ENCODE results near the gene VAMP5. TPM values are rescaled to one million over a fixed set of nuclear protein-coding genes. Genes with fewer than 3 reads are reported as not detected.
"Not testable (repeated sequence)": the region's sequence is repeated elsewhere in the genome, so short reads cannot be mapped to it uniquely, and the experiment has no call there.

Gene VAMP5, protein sequence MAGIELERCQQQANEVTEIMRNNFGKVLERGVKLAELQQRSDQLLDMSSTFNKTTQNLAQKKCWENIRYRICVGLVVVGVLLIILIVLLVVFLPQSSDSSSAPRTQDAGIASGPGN
- 33.1 and 37.9 TPM in 2 replicates for total RNA-seq

DNA sequence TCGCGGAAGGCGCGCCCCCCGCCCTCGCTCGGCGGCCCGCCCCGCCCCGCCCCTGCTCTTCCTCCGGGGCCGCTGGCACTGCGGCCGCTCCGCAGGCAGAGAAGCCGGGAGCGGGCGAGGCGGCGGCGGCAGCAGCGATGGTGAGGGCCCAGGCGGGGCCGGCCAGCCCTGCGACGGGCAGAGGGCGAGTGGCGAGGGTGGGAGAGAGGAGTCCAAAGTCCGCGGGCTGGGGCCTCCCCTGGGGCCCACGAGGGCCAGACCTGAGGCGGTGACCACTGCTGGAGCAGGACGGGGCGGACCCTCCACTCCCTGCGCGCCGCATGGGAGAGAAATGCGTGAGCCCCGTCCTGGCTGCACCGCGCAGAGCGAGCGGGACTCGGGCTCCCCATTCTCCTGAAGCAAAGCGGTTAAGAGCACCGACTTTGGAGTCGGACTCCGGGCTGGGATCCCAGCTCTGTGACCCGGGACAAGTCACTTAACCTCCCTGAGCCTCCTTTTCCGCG is at the start of gene VAMP5:
Gene VAMP5, plus strand, starts transcription at position 78 of the 503 bp plus-strand sequence. Its CDS starts 60 bp downstream, at position 138.
- intact Hi-C loops (cut with micrococcal nuclease) = no loop called here
- no peaks in the 10 kb centered on the region for H3K27me3 Mint-ChIP-seq
- H3K36me3 Mint-ChIP-seq (ENCODE audit: low read depth) = peaks cover 22% of the 10 kb centered on the region
- DNase-seq = peak; percentile 73
- peak within 1 kb of the TSS; percentile 95 for H3K27ac Mint-ChIP-seq
- peak within 1 kb of the TSS; percentile 93 for H3K4me3 Mint-ChIP-seq
- no peaks in the 10 kb centered on the region for H3K9me3 Mint-ChIP-seq
- peaks cover 51% of the 10 kb centered on the region for H3K4me1 Mint-ChIP-seq

DNA sequence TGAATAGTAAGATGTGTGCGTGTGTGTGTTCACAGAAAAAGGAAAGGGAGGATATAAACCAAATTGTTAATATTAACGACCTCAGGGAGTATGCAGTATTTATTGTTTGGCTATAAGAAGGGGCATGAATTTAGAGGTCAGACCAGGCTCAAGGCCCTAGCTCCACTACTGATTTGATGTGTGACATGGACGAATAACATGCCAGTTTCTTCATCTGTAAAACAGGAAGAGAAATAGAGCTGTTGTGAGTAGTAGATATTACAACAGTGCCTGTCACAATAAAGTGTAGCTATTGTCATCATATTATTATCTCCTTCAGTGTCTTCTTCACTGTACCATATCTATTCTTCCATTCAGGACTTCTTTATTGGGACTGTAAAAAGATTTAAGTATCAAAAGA is 49.4 kb upstream of the VAMP5 start:
- intact Hi-C loops (cut with micrococcal nuclease) = loop anchor here (5.0 kb wide), 1 partner anchor 77 kb away; the partner anchor contains the start of gene C2orf68
- Mint-ChIP-seq H3K27me3 (peaks cover 3% of the 10 kb centered on the region), H3K27ac (no peak overlapping the region), H3K36me3 (ENCODE audit: low read depth) (peaks cover 8% of the 10 kb centered on the region), H3K9me3 (no peaks in the 10 kb centered on the region), H3K4me1 (peaks cover 10% of the 10 kb centered on the region), H3K4me3 (no peak overlapping the region)
- no peak for DNase-seq

DNA sequence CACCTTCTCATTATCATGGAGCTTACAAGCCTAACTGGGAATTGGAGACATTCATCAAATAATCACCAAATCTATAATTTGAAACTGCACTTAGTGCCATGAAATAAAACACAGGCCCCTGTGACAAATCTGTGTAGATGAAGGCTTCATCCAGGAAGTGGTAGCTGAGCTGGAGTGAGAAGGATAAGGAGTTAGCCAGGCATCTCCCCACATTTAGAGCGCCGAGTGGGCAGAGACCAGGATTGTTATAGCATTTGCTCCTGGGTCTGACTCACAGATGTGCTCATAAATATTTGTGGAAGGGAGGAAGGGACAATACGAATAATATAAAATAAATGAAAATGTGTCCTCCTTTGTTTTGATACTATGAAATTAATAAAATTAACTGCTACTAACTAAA is 47.8 kb upstream of the VAMP5 start:
- peaks cover 16% of the 10 kb centered on the region for H3K4me1 Mint-ChIP-seq
- peaks cover 24% of the 10 kb centered on the region for H3K36me3 Mint-ChIP-seq (ENCODE audit: low read depth)
- no peaks in the 10 kb centered on the region for H3K27me3 Mint-ChIP-seq
- H3K4me3 Mint-ChIP-seq = no peak overlapping the region
- intact Hi-C loops (cut with micrococcal nuclease) = loop anchor here (5.0 kb wide), 1 partner anchor 76 kb away; the partner anchor contains the start of gene C2orf68
- DNase-seq = no peak
- H3K9me3 Mint-ChIP-seq = no peaks in the 10 kb centered on the region
- H3K27ac Mint-ChIP-seq = no peak overlapping the region

DNA sequence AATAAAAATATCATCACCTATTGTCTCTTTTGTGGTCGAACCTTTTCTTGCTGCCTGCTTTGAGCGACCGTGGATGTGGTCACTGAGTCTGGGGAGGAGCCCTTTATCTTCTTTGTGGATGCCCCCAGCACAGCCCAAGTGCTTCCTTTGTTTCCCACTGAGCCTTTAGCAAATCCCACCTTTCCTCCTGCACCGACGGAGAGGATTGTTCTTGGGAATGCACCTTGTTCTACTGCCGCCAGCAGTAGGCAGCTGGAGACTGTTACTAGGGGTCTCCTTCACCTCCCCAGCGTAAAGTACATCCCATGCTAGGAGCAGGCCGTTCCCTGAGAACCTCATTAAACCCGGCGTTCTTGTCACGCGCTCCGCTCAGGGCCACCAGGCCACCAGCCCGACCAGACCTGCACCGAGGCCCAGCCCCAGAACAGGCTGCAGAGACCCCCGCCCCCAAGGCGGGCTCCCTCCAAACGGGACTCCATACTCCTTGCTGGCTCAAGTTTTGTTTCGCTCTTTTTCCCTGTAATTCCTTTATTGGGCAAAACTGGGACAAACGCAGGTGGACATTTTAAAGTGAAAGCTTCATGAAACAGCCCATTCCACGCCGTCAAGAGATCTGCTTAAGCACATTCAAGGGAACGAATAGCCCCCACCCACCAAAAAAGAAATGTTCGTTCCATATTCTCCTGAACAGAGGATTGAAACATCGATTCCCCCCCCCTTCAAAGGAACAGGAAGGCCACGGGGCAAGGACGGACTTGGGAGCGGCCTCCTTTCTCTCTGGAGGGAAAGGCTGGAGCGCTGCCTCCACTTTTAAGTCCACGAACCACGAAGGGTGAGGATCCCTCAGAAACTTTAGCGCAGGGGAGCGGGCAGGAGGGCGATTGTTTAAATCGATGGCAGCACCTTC is 46.4 kb upstream of the VAMP5 start:
- Mint-ChIP-seq H3K27me3 (no peaks in the 10 kb centered on the region), H3K36me3 (ENCODE audit: low read depth) (peaks cover 38% of the 10 kb centered on the region), H3K4me1 (peaks cover 29% of the 10 kb centered on the region), H3K9me3 (no peaks in the 10 kb centered on the region), H3K27ac (peak overlapping the region; percentile 98), H3K4me3 (peak overlapping the region; percentile 96)
- DNase-seq = peak; percentile 77
- intact Hi-C loops (cut with micrococcal nuclease) = loop anchor here (5.0 kb wide), 1 partner anchor 74 kb away; the partner anchor contains the start of gene C2orf68

DNA sequence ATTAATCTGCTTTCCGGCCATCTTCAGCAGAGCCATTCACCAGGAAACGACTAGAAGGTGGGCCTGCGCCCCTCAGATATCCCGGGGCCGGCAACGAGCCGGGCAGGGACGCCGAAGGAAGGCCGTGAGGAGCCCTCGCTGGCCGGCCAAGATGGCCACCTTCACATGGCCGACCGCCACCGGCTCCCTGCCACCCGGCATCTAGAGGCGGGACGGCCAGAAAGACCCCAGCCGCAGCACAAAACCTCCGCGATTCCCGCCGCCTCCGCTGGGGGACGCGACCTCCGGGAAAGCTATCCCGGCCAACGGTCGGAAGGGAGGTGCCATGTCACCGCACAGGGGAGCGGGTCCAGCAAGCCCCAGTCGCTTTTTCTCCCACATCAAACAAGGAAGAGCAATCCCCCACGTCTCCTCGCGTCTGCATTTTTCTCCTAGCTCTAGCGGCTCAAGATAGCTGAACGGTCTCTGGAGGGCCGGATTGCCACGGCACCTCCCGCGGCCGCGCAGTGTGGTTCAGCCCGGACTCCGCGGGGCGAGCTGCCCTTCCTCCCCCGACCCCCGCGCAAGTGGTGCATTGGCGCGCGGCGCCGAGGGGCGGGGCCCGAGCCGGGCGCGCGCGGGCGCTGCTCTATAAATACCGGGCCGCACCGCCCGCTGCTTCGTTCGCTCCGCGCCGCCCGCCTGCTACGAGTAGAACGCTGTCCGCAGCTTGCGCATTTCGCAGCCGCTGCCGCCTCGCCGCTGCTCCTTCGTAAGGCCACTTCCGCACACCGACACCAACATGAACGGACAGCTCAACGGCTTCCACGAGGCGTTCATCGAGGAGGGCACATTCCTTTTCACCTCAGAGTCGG is 45.5 kb upstream of the VAMP5 start, which contains the start of gene MAT2A:
Gene MAT2A, plus strand, starts transcription at position 662 of the 854 bp plus-strand sequence. Its CDS starts 120 bp downstream, at position 782.
- peaks cover 36% of the 10 kb centered on the region for H3K4me1 Mint-ChIP-seq
- H3K9me3 Mint-ChIP-seq = no peaks in the 10 kb centered on the region
- H3K27ac Mint-ChIP-seq = peak within 1 kb of the TSS; percentile 98
- peak within 1 kb of the TSS; percentile 96 for H3K4me3 Mint-ChIP-seq
- peak; percentile 97 for DNase-seq
- no peaks in the 10 kb centered on the region for H3K27me3 Mint-ChIP-seq
- intact Hi-C loops (cut with micrococcal nuclease) = loop anchor here (1.0 to 5.0 kb wide), 6 partner anchors 23 to 211 kb away; partner anchors contain the start of genes C2orf68, ELMOD3, GGCX and RETSAT
- peaks cover 46% of the 10 kb centered on the region for H3K36me3 Mint-ChIP-seq (ENCODE audit: low read depth)

DNA sequence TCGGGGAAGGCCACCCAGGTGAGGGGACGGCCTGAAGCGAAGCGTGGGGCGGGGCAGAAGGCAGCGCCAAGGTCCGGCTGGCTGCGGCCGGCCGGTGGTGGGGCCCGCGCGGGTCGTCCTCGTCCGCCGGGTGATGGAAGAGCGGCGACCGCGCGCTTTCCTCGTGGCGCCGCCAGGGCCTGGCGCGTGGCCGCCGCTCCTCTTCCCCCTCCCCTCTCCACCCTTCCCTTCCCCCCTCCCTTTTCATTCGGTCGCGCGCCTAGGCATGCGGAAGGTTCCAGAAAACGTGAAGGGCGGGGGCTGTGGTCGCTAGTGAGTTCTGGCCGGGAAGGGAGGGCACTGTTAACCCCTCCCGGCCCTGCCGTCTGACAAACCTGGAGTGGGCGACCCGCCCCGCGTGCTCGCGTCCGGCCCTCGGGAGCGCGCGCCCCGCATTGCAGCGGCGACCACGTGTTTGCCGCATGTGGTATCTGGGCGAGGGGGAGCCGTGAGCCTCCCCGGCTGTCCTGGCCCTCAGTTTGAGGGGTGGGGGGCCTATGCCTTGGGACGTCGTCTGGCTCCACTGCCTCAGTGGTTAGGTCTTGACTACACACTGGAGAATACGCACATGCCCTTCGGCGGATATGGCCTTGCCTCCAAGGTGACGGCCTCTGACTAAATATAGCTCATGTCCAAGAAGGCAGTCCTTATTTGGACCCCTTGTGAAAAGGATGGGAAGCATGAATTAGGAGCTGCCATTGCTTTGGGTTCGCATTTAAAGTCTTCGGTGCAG is 44.7 kb upstream of the VAMP5 start:
- intact Hi-C loops (cut with micrococcal nuclease) = loop anchor here (1.0 to 5.0 kb wide), 6 partner anchors 22 to 212 kb away; partner anchors contain the start of genes C2orf68, ELMOD3, GGCX and RETSAT
- DNase-seq = peak; percentile 93
- Mint-ChIP-seq H3K9me3 (no peaks in the 10 kb centered on the region), H3K27me3 (no peaks in the 10 kb centered on the region), H3K36me3 (ENCODE audit: low read depth) (peaks cover 54% of the 10 kb centered on the region), H3K4me3 (peak overlapping the region; percentile 96), H3K4me1 (peaks cover 42% of the 10 kb centered on the region), H3K27ac (peak overlapping the region; percentile 98)

DNA sequence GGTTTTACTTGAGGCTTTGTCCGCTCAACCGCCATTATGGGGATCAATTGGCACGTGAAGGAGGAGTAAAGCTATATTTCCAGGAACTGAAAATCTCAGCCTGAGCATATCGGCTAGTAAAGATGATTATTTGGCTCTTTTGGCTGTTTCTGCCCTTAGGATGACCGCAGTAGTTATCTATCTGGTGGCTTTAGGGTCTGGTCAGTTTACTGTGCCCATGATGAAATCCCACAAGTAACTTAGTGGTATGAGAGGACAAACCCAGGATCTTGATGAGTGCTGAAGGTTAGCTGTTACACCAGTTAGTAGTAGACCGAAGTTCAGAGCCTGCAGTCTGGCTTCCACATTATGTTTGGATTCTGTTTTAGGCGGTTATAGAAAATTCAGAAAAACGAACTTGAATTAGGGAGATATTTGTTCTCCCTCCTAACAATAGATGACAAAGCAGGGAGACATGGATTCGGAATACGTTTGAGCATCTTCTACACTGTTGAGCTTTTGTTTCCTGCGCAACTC is 44.0 kb upstream of the VAMP5 start:
- peak overlapping the region; percentile 96 for H3K4me3 Mint-ChIP-seq
- intact Hi-C loops (cut with micrococcal nuclease) = no loop called here
- no peaks in the 10 kb centered on the region for H3K27me3 Mint-ChIP-seq
- peak overlapping the region; percentile 93 for H3K27ac Mint-ChIP-seq
- H3K36me3 Mint-ChIP-seq (ENCODE audit: low read depth) = peaks cover 60% of the 10 kb centered on the region
- DNase-seq = no peak
- no peaks in the 10 kb centered on the region for H3K9me3 Mint-ChIP-seq
- peaks cover 44% of the 10 kb centered on the region for H3K4me1 Mint-ChIP-seq

DNA sequence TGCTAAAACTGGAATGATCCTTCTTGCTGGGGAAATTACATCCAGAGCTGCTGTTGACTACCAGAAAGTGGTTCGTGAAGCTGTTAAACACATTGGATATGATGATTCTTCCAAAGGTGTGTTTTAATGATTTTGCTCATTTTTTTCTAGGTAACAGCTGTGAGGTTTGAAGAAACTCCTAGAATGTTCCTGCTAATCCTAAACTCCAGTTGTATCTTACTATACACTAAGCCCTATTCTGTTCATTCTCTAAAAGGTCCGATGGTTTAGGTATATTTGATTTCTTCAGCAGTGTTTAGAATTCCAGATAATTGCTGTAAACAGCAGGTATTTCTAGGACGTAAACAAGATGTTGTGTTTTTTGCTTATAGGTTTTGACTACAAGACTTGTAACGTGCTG is 43.0 kb upstream of the VAMP5 start:
- DNase-seq = no peak
- peak overlapping the region; percentile 58 for H3K27ac Mint-ChIP-seq
- H3K9me3 Mint-ChIP-seq = no peaks in the 10 kb centered on the region
- intact Hi-C loops (cut with micrococcal nuclease) = no loop called here
- no peaks in the 10 kb centered on the region for H3K27me3 Mint-ChIP-seq
- H3K36me3 Mint-ChIP-seq (ENCODE audit: low read depth) = peaks cover 63% of the 10 kb centered on the region
- H3K4me1 Mint-ChIP-seq = peaks cover 43% of the 10 kb centered on the region
- peak overlapping the region; percentile 96 for H3K4me3 Mint-ChIP-seq

DNA sequence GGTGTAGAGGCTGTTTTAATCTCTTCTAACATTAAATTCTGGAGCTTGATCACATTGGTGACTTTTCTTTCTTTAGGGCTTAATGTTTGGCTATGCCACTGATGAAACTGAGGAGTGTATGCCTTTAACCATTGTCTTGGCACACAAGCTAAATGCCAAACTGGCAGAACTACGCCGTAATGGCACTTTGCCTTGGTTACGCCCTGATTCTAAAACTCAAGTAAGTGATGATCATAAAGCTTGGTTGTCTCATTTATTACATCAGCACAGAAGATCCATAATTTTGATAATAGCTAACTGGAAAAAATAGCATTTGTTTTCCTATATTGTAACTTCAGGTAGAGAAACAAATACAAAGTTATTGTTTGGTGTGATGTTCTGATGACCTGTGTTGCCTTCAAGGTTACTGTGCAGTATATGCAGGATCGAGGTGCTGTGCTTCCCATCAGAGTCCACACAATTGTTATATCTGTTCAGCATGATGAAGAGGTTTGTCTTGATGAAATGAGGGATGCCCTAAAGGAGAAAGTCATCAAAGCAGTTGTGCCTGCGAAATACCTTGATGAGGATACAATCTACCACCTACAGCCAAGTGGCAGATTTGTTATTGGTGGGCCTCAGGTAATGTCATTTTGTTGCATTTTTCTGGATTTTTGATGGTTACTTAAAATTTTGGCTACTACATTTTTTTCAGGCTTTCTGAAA is 42.3 kb upstream of the VAMP5 start:
- Mint-ChIP-seq H3K4me1 (peaks cover 42% of the 10 kb centered on the region), H3K27ac (peak overlapping the region; percentile 70)
- intact Hi-C loops (cut with micrococcal nuclease) = loop anchor here (1.0 kb wide), 1 partner anchor 8 kb away; no protein-coding TSS in a partner anchor

DNA sequence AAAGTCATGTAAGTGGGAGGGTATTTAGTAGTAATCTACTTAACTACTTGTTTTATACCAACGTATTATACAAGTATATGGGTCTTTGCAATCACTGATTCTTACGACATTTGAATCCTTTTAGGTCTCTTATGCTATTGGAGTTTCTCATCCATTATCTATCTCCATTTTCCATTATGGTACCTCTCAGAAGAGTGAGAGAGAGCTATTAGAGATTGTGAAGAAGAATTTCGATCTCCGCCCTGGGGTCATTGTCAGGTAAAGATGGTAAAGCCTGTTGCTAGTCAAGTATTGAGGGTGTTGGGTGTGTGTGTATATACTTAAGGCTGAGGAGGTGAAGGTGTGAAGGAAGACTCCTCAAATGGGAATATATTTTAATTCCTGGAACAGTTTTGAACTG is 41.5 kb upstream of the VAMP5 start:
- Mint-ChIP-seq H3K4me1 (peaks cover 36% of the 10 kb centered on the region), H3K4me3 (peak overlapping the region; percentile 96), H3K9me3 (no peaks in the 10 kb centered on the region), H3K27ac (peak overlapping the region; percentile 70), H3K27me3 (no peaks in the 10 kb centered on the region), H3K36me3 (ENCODE audit: low read depth) (peaks cover 69% of the 10 kb centered on the region)
- intact Hi-C loops (cut with micrococcal nuclease) = loop anchor here (1.0 kb wide), 1 partner anchor 8 kb away; no protein-coding TSS in a partner anchor
- DNase-seq = no peak

More for the DNA sequence above, 42.3 kb upstream of the VAMP5 start:
- Mint-ChIP-seq H3K4me3 (peak overlapping the region; percentile 96), H3K27me3 (no peaks in the 10 kb centered on the region), H3K36me3 (ENCODE audit: low read depth) (peaks cover 66% of the 10 kb centered on the region), H3K9me3 (no peaks in the 10 kb centered on the region)
- no peak for DNase-seq

DNA sequence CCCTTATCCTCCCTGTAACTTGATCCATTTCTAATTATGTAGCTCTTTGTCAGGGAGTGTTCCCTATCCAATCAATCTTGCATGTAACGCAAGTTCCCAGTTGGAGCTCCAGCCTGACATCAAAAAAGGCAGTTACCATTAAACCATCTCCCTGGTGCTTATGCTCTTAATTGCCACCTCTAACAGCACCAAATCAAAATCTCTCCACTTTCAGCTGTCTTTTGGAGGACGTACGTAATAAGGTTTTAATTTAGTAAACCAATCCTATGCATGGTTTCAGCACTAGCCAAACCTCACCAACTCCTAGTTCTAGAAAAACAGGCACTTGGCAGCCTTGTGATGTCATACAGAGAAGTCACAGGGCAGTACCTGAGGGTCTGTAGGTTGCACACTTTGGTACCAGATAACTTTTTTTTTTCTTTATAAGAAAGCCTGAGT is 40.0 kb upstream of the VAMP5 start:
- H3K27ac Mint-ChIP-seq; H3K4me3 Mint-ChIP-seq; DNase-seq; H3K9me3 Mint-ChIP-seq; H3K27me3 Mint-ChIP-seq; intact Hi-C loops (cut with micrococcal nuclease): not testable (repeated sequence)
- peaks cover 70% of the 10 kb centered on the region for H3K36me3 Mint-ChIP-seq (ENCODE audit: low read depth)
- H3K4me1 Mint-ChIP-seq = peaks cover 34% of the 10 kb centered on the region

Measured in activated CD4-positive, alpha-beta T cell treated with anti-CD3 and anti-CD28 coated beads, Interleukin-2, amount 10 ng/mL, durations not matched to agents 24 days and 14 days (primary cell).